ENCODE measurements around the gene GDPD3. TPM values are rescaled to one million over a fixed set of nuclear protein-coding genes. Genes with fewer than 3 reads are reported as not detected.

Gene GDPD3
- total RNA-seq, 3 donors from 2014 or later: 1.6 to 7.3 (median 2.0) TPM

GRCh38 chr16:30095166-30096078, 17.9 kb downstream of the GDPD3 start:
- Histone ChIP-seq H3K27me3 (no peaks in the 10 kb centered on the region), H3K4me3 (peak overlapping the region; percentile 65 to 100 (median 89)), H3K36me3 (no peaks in the 10 kb centered on the region), H3K4me1 (peaks cover 17% of the 10 kb centered on the region in 2 donors), H3K27ac (peak overlapping the region; percentile 96 to 99), H3K9me3 (no peaks in the 10 kb centered on the region)
- no peak for TF ChIP-seq POLR2A (IDR thresholded peaks at IDR 0.05)
- TF ChIP-seq POLR2AphosphoS5 (IDR thresholded peaks at IDR 0.05): no peak
- TF ChIP-seq CTCF (IDR thresholded peaks at IDR 0.05): no peak
- no peak for DNase-seq (ENCODE audit: low spot score in 2 of 2)
- intact Hi-C loops (cut with DNase I; ENCODE audit: low total_unique reads): loop anchor here (10.0 kb wide), 1 partner anchor 319 kb away; no protein-coding TSS in a partner anchor

GRCh38 chr16:30094541-30095165, 18.7 kb downstream of the GDPD3 start:
- no peaks in the 10 kb centered on the region for H3K27me3 ChIP-seq
- no peaks in the 10 kb centered on the region for H3K36me3 ChIP-seq
- H3K27ac ChIP-seq: peak overlapping the region; percentile 96 to 99
- no peak for DNase-seq (ENCODE audit: low spot score in 2 of 2)
- no peak for TF ChIP-seq POLR2AphosphoS5 (IDR thresholded peaks at IDR 0.05)
- TF ChIP-seq POLR2A (IDR thresholded peaks at IDR 0.05): no peak
- TF ChIP-seq CTCF (IDR thresholded peaks at IDR 0.05): no peak
- peaks cover 17% of the 10 kb centered on the region in 2 donors for H3K4me1 ChIP-seq
- intact Hi-C loops (cut with DNase I; ENCODE audit: low total_unique reads): loop anchor here (10.0 kb wide), 1 partner anchor 320 kb away; no protein-coding TSS in a partner anchor
- H3K4me3 ChIP-seq: peak overlapping the region; percentile 65 to 100 (median 89)
- H3K9me3 ChIP-seq: no peaks in the 10 kb centered on the region

- DNase-seq (ENCODE audit: low spot score in 2 of 2): no peak
- H3K4me1 ChIP-seq: peaks cover 17% of the 10 kb centered on the region in 2 donors
- peak overlapping the region; percentile 49 to 67 (median 61) for H3K4me3 ChIP-seq
- peak overlapping the region; percentile 79 to 84 for H3K27ac ChIP-seq
- no peaks in the 10 kb centered on the region for H3K27me3 ChIP-seq
- no peaks in the 10 kb centered on the region for H3K9me3 ChIP-seq
- intact Hi-C loops (cut with DNase I; ENCODE audit: low total_unique reads): loop anchor here (10.0 kb wide), 1 partner anchor 322 kb away; no protein-coding TSS in a partner anchor
- TF ChIP-seq POLR2AphosphoS5 (IDR thresholded peaks at IDR 0.05) (peak in 1 of 3 donors; percentile 10), CTCF (IDR thresholded peaks at IDR 0.05) (peak in 1 of 3 donors; percentile 12), POLR2A (IDR thresholded peaks at IDR 0.05) (no peak)
- no peaks in the 10 kb centered on the region for H3K36me3 ChIP-seq
Observed at GRCh38 chr16:30092373-30093010, 20.8 kb downstream of the GDPD3 start.

- intact Hi-C loops (cut with DNase I; ENCODE audit: low total_unique reads): loop anchor here (10.0 kb wide), 1 partner anchor 323 kb away; no protein-coding TSS in a partner anchor
- Histone ChIP-seq H3K36me3 (no peaks in the 10 kb centered on the region), H3K4me3 (peak within 1 kb of the TSS; percentile 49 to 67 (median 61)), H3K27me3 (no peaks in the 10 kb centered on the region), H3K4me1 (peaks cover 17% of the 10 kb centered on the region in 2 donors), H3K9me3 (no peaks in the 10 kb centered on the region), H3K27ac (peak within 1 kb of the TSS; percentile 79 to 84)
- TF ChIP-seq POLR2A (IDR thresholded peaks at IDR 0.05): peak; percentile 47
- peak; percentile 61 to 94 (median 91) for TF ChIP-seq CTCF (IDR thresholded peaks at IDR 0.05)
- TF ChIP-seq POLR2AphosphoS5 (IDR thresholded peaks at IDR 0.05): peak; percentile 62 to 73 (median 72)
- peak; percentile 86 to 89 for DNase-seq (ENCODE audit: low spot score in 2 of 2)
Observed at GRCh38 chr16:30091474-30092372, 21.6 kb downstream of the GDPD3 start, which contains the start of gene TBX6. Gene TBX6 (minus strand): TSS chr16:30091924. CDS start chr16:30091193, 731 bp downstream.

All from breast epithelium (tissue), 4 donors.